MCF 10A (cell line): ENCODE data around the gene MTHFR. TPM values are rescaled to one million over a fixed set of nuclear protein-coding genes. Genes with fewer than 3 reads are reported as not detected.

Experiments
- BruUV-seq: library from RNA; stranded (reverse); fragments of 400-500 nt; replicated peaks from 2 replicates; lab custom pipeline; 2021; lab: Mats Ljungman, UMichigan
- CTCF ChIA-PET: fragments of 300-600 bp; sonication (Branson Sonifier 250); formaldehyde crosslinking; extraction: SDS; loops from one replicate; lab custom pipeline; 2021; ENCODE audit warnings: antibody characterized with exemption, inconsistent platforms; lab: Yijun Ruan, JAX
- POLR2A ChIA-PET: fragments of 300-600, 350-650 bp; sonication (Branson Sonifier 250); formaldehyde crosslinking; extraction: SDS; loops from one replicate; lab custom pipeline; 2020; ENCODE audit warnings: antibody characterized with exemption, inconsistent platforms; lab: Yijun Ruan, JAX
- DNase-seq: peaks from one replicate; pipeline ENCODE4 v3.0.0-alpha.2; 2018; ENCODE audit not compliant: unreplicated experiment
- H3K27ac Mint-ChIP-seq: one replicate; pipeline ENCODE4 v1.8.0; 2022; ENCODE audit warnings: mild to moderate bottlenecking, low read depth, mixed read lengths; ENCODE audit not compliant: unreplicated experiment
- H3K27me3 Mint-ChIP-seq: one replicate; pipeline ENCODE4 v1.8.0; 2022; ENCODE audit warnings: mixed read lengths; ENCODE audit not compliant: insufficient read depth, unreplicated experiment
- H3K36me3 Mint-ChIP-seq: one replicate; pipeline ENCODE4 v1.8.0; 2022; ENCODE audit warnings: mild to moderate bottlenecking, moderate library complexity, mixed read lengths; ENCODE audit not compliant: insufficient read depth, unreplicated experiment
- H3K4me1 Mint-ChIP-seq: one replicate; pipeline ENCODE4 v1.8.0; 2022; ENCODE audit warnings: mixed read lengths; ENCODE audit not compliant: insufficient read depth, unreplicated experiment
- H3K4me3 Mint-ChIP-seq: one replicate; pipeline ENCODE4 v1.8.0; 2022; ENCODE audit warnings: mild to moderate bottlenecking, moderate library complexity, mixed read lengths; ENCODE audit not compliant: unreplicated experiment
- H3K9me3 Mint-ChIP-seq: one replicate; pipeline ENCODE4 v1.8.0; 2022; ENCODE audit warnings: mixed read lengths; ENCODE audit not compliant: unreplicated experiment
- intact Hi-C: fragments of 100-400 bp; cut with micrococcal nuclease; formaldehyde crosslinking; loops from 2 replicates; pipeline ENCODE4 v1.14.1; 2022
- total RNA-seq: library from RNA; stranded (reverse); gene quantifications from 2 replicates; pipeline ENCODE4 v1.2.3, GENCODE V29; 2022
- TF ChIP-seq, protein P1 (sequence below): fragments of 200-600 bp; IDR thresholded peaks from one replicate; pipeline ENCODE4 v1.8.0; 2022; ENCODE audit warnings: antibody characterized with exemption, mild to moderate bottlenecking; ENCODE audit not compliant: unreplicated experiment

MTHFR gene
- total RNA-seq, 1 experiment from 2014 or later, result 14.0 TPM

DNA sequence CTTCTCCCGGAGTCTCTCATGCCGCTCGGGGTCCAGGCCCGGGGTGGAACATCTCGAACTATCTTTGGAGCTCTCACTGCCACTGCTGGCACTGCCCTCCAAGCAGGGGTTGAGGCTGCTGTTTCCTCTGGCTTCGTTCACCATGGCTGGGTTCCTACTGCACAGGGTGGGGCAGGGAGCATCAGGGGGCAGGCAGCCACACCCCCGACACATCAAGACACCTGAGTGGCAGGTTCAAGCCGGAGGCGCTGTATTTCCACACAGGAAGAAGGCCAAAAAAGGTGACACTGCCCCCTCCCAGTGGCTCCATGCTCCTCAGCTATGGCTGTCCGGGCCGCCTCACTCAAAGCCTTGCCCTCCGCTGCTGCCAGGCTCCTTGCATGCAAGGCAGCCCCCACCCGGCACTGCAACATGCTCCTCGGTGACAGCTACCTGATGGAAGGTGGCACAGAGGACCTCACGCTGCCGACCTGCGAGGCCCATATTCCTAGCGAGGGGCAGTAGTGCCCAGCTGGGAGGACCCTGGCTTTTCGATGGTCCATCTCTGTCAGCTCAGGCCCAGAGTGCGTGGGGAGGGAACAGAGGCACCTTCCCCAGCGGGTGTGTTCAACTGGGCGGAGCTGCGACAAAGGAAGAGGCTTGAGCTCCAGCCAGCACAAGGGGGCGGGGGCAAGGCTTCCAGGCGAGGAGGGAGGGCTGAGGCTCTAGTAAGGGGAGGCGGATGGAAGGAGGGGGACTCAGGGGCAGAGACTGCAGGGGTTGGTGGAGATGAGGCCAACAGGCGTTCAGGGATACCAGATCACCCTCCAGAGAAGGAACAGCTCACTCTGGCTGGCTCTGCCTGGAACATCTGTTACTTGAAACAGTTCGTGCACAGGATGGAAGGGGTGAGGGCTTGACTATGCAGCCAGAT is 2.5 kb downstream of the MTHFR start:
- intact Hi-C loops, result no loop called here
- CTCF ChIA-PET, result interaction anchor here (0.5 to 2.5 kb wide), 6 partner anchors 16 to 769 kb away, joined by 3 to 6 read pairs (median 4); no protein-coding TSS in a partner anchor
- DNase-seq, result peak; percentile 93
- TF ChIP-seq, protein P1, sequence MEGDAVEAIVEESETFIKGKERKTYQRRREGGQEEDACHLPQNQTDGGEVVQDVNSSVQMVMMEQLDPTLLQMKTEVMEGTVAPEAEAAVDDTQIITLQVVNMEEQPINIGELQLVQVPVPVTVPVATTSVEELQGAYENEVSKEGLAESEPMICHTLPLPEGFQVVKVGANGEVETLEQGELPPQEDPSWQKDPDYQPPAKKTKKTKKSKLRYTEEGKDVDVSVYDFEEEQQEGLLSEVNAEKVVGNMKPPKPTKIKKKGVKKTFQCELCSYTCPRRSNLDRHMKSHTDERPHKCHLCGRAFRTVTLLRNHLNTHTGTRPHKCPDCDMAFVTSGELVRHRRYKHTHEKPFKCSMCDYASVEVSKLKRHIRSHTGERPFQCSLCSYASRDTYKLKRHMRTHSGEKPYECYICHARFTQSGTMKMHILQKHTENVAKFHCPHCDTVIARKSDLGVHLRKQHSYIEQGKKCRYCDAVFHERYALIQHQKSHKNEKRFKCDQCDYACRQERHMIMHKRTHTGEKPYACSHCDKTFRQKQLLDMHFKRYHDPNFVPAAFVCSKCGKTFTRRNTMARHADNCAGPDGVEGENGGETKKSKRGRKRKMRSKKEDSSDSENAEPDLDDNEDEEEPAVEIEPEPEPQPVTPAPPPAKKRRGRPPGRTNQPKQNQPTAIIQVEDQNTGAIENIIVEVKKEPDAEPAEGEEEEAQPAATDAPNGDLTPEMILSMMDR, result no peak
- Mint-ChIP-seq H3K27ac (peak overlapping the region; percentile 75), H3K27me3 (no peaks in the 10 kb centered on the region), H3K36me3 (peaks cover 44% of the 10 kb centered on the region), H3K4me1 (peaks cover 27% of the 10 kb centered on the region), H3K4me3 (peak overlapping the region; percentile 95), H3K9me3 (no peaks in the 10 kb centered on the region)
- POLR2A ChIA-PET, result interaction anchor here (0.5 to 4.9 kb wide), 11 partner anchors 14 to 317 kb away, joined by 3 to 87 read pairs (median 5); partner anchors contain the start of genes AGTRAP and FBXO44
- no TSS peak for BruUV-seq

DNA sequence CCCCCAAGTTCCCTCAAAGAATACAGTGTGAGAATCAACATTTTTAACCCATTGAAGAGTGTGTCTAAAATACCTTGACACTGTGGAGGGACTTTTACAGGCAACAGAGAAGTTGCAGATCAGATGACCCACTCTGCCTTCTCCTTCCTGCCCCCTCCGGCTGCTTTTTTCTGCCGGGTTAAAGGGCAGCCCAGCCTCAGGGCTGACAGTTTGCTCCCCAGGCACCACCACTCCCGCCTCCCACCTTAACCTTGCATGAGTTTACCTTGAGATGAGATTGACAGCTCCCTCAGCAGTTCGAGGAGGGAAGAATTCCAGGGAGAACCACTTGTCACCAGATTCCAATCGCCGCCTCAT is 3.2 kb downstream of the MTHFR start:
- ChIA-PET POLR2A (interaction anchor here (1.7 to 4.9 kb wide), 5 partner anchors 14 to 249 kb away, joined by 5 to 87 read pairs (median 20); partner anchors contain the start of gene AGTRAP), CTCF (interaction anchor here (1.1 to 2.5 kb wide), 3 partner anchors 15 to 18 kb away, joined by 4 to 6 read pairs (median 5); no protein-coding TSS in a partner anchor)
- TF ChIP-seq, protein P1, result no peak
- Mint-ChIP-seq H3K27me3 (no peaks in the 10 kb centered on the region), H3K4me1 (peaks cover 21% of the 10 kb centered on the region), H3K36me3 (peaks cover 38% of the 10 kb centered on the region), H3K4me3 (peak overlapping the region; percentile 95), H3K9me3 (no peaks in the 10 kb centered on the region), H3K27ac (peak overlapping the region; percentile 75)
- intact Hi-C loops, result no loop called here
- no peak for DNase-seq
- BruUV-seq, result no TSS peak

DNA sequence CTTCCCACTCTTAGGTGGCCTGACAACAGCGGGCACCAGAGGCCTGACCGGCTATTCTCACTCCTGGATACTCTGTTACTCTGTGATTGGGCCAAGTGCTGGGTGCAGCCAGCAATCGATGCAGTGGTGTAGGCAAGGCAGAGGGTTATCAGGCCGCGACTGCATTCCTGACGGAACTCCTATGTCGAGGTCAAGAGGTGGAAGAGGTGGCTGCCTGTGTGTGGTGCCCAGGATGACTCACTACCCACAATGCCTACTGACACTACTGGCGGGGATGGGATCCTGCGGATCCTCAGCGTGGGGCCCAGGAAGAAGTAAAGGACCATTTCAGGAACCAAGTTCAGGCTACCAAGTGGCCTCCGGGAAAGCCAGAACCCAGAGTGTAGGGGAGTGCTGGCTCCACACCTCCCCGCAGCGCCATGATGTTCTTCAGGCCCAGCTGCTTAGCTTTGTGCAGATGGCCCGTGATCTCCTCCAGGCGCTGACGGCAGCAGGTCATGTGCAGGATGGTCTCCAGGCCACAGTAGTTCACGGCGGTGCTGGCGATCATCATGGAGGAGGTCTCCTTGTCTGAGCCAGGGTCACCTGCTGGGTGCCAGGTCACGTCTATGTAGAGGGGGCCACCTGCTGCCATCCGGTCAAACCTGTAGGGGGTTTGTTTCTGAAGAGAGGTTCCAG is 4.9 kb downstream of the MTHFR start:
- H3K27ac Mint-ChIP-seq, result no peak overlapping the region
- ChIA-PET POLR2A (interaction anchor here (4.6 to 4.9 kb wide), 2 partner anchors 12 to 64 kb away, joined by 63 to 87 read pairs; partner anchors contain the start of gene AGTRAP), CTCF (interaction anchor here (1.0 kb wide), 1 partner anchor 15 kb away, joined by 3 read pairs; no protein-coding TSS in a partner anchor)
- peaks cover 17% of the 10 kb centered on the region for H3K4me1 Mint-ChIP-seq
- no peaks in the 10 kb centered on the region for H3K27me3 Mint-ChIP-seq
- H3K36me3 Mint-ChIP-seq, result peaks cover 36% of the 10 kb centered on the region
- intact Hi-C loops, result no loop called here
- BruUV-seq, result no TSS peak
- DNase-seq, result no peak
- TF ChIP-seq, protein P1, result no peak
- no peaks in the 10 kb centered on the region for H3K9me3 Mint-ChIP-seq
- H3K4me3 Mint-ChIP-seq, result no peak overlapping the region
